ENCODE results near the gene EIF4B. TPM values are rescaled to one million over a fixed set of nuclear protein-coding genes. Genes with fewer than 3 reads are reported as not detected.

EIF4B gene
- total RNA-seq, 1 donor from 2014 or later, result 339 TPM

- H3K9me3 ChIP-seq, result no peaks in the 10 kb centered on the region
- no peaks in the 10 kb centered on the region for H3K27me3 ChIP-seq
- intact Hi-C loops (cut with DNase I), result no loop called here
- H3K4me3 ChIP-seq, result no peak overlapping the region
- H3K27ac ChIP-seq, result no peak overlapping the region
- peaks cover 5 to 83% of the 10 kb centered on the region in 2 donors for H3K36me3 ChIP-seq
- no peak for DNase-seq (ENCODE audit: extremely low spot score in 2 of 2)
- H3K4me1 ChIP-seq, result peaks cover 11% of the 10 kb centered on the region
- no peak for TF ChIP-seq POLR2AphosphoS5 (IDR thresholded peaks at IDR 0.05; ENCODE audit: insufficient read depth in 1 of 2, low read depth in 1 of 2)
Measured at GRCh38 chr12:53034459-53034858, 28.2 kb downstream of the EIF4B start.

GRCh38 chr12:53036802-53037201 lies 30.5 kb downstream of the EIF4B start:
- no peaks in the 10 kb centered on the region for H3K27me3 ChIP-seq

GRCh38 chr12:53039851-53040250 lies 33.6 kb downstream of the EIF4B start:
- H3K27me3 ChIP-seq, result no peaks in the 10 kb centered on the region
- H3K36me3 ChIP-seq, result peaks cover 0 to 49% of the 10 kb centered on the region in 2 donors
- H3K4me1 ChIP-seq, result peaks cover 23% of the 10 kb centered on the region
- no peaks in the 10 kb centered on the region for H3K9me3 ChIP-seq
- no peak for DNase-seq (ENCODE audit: extremely low spot score in 2 of 2)
- H3K4me3 ChIP-seq, result no peak overlapping the region
- H3K27ac ChIP-seq, result no peak overlapping the region
- intact Hi-C loops (cut with DNase I), result loop anchor here (10.0 kb wide), 1 partner anchor 55 kb away; the partner anchor contains the start of gene IGFBP6
- TF ChIP-seq POLR2AphosphoS5 (IDR thresholded peaks at IDR 0.05; ENCODE audit: insufficient read depth in 1 of 2, low read depth in 1 of 2) (no peak), POLR2A (IDR thresholded peaks at IDR 0.05) (no peak), CTCF (IDR thresholded peaks at IDR 0.05) (no peak)

More at GRCh38 chr12:53036802-53037201, 30.5 kb downstream of the EIF4B start:
- DNase-seq (ENCODE audit: extremely low spot score in 2 of 2), result no peak
- Histone ChIP-seq H3K9me3 (no peaks in the 10 kb centered on the region), H3K4me1 (peaks cover 11% of the 10 kb centered on the region), H3K27ac (no peak overlapping the region), H3K36me3 (peaks cover 0 to 78% of the 10 kb centered on the region in 2 donors), H3K4me3 (no peak overlapping the region)
- intact Hi-C loops (cut with DNase I), result no loop called here
- TF ChIP-seq CTCF (IDR thresholded peaks at IDR 0.05) (no peak), POLR2AphosphoS5 (IDR thresholded peaks at IDR 0.05; ENCODE audit: insufficient read depth in 1 of 2, low read depth in 1 of 2) (no peak), POLR2A (IDR thresholded peaks at IDR 0.05) (no peak)

GRCh38 chr12:53042607-53043454 lies 36.6 kb downstream of the EIF4B start:
- intact Hi-C loops (cut with DNase I), result loop anchor here (10.0 kb wide), 1 partner anchor 52 kb away; the partner anchor contains the start of gene IGFBP6
- Histone ChIP-seq H3K27me3 (no peaks in the 10 kb centered on the region), H3K4me1 (peaks cover 44% of the 10 kb centered on the region), H3K9me3 (no peaks in the 10 kb centered on the region), H3K27ac (no peak overlapping the region), H3K36me3 (peaks cover 0 to 20% of the 10 kb centered on the region in 2 donors), H3K4me3 (no peak overlapping the region)
- no peak for DNase-seq (ENCODE audit: extremely low spot score in 2 of 2)
- no peak for TF ChIP-seq POLR2AphosphoS5 (IDR thresholded peaks at IDR 0.05; ENCODE audit: insufficient read depth in 1 of 2, low read depth in 1 of 2)
- TF ChIP-seq CTCF (IDR thresholded peaks at IDR 0.05), result no peak
- no peak for TF ChIP-seq POLR2A (IDR thresholded peaks at IDR 0.05)

GRCh38 chr12:53044052-53044581 lies 37.9 kb downstream of the EIF4B start:
- TF ChIP-seq POLR2A (IDR thresholded peaks at IDR 0.05) (no peak), POLR2AphosphoS5 (IDR thresholded peaks at IDR 0.05; ENCODE audit: insufficient read depth in 1 of 2, low read depth in 1 of 2) (no peak), CTCF (IDR thresholded peaks at IDR 0.05) (no peak)
- intact Hi-C loops (cut with DNase I), result loop anchor here (10.0 kb wide), 1 partner anchor 51 kb away; the partner anchor contains the start of gene IGFBP6
- Histone ChIP-seq H3K4me1 (peaks cover 45% of the 10 kb centered on the region), H3K4me3 (no peak overlapping the region), H3K27ac (peak overlapping the region; percentile 90), H3K9me3 (no peaks in the 10 kb centered on the region), H3K27me3 (no peaks in the 10 kb centered on the region), H3K36me3 (peaks cover 0 to 13% of the 10 kb centered on the region in 2 donors)
- DNase-seq (ENCODE audit: extremely low spot score in 2 of 2), result no peak
